GM23338 (cell line): ENCODE data around the gene DMD.

Experiments used
- CTCF ChIP-seq, 2 experiments: fragments of 200-600 bp in 1 of 2; sonication (generic) in 1 of 2; conservative IDR thresholded peaks; 2 replicates each; pipeline versions ENCODE4 v1.5.1 to v1.6.1; 2016 to 2017; ENCODE audit warnings: antibody characterized with exemption in 2 of 2, low read depth in 2 of 2, mild to moderate bottlenecking in 2 of 2, moderate library complexity in 1 of 2
- EZH2 ChIP-seq: fragments of 200-600 bp; sonication (generic); IDR thresholded peaks from one replicate; pipeline ENCODE4 v1.8.0; 2017; ENCODE audit warnings: antibody characterized with exemption, mild to moderate bottlenecking, low read depth; ENCODE audit not compliant: unreplicated experiment
- ZNF462 ChIP-seq: fragments of 250-450 bp; sonication (Bioruptor Pico); IDR thresholded peaks from 2 replicates; pipeline ENCODE4 v1.5.0; 2020; ENCODE audit warnings: mild to moderate bottlenecking, moderate library complexity

- TF ChIP-seq EZH2 (no peak), CTCF (conservative IDR thresholded peaks at IDR 0.05; ENCODE audit: low read depth in 2 of 2) (no peak), ZNF462 (CRISPR knock-in tag) (no peak)
These were observed 1765.8 kb downstream of the DMD start for GRCh38 chrX:31445542-31445941.
